Cortex of kidney (tissue), 1 donor: ENCODE measurements around the gene TMEM179.

Source experiments
- DNase-seq: peaks from one replicate; lab custom pipeline; 2025; lab: John Stamatoyannopoulos, UW

Gene TMEM179

GRCh38 chr14:104555430-104556255 lies 48.9 kb downstream of the TMEM179 start:
- DNase-seq: no peak

GRCh38 chr14:104554608-104555429 lies 49.8 kb downstream of the TMEM179 start:
- DNase-seq: no peak

GRCh38 chr14:104554088-104554607 lies 50.4 kb downstream of the TMEM179 start:
- DNase-seq: no peak

- DNase-seq: no peak
Observed at GRCh38 chr14:104553166-104554087, 51.1 kb downstream of the TMEM179 start.

- no peak for DNase-seq
Observed at GRCh38 chr14:104552738-104553125, 51.8 kb downstream of the TMEM179 start.

GRCh38 chr14:104551851-104552737 lies 52.5 kb downstream of the TMEM179 start:
- no peak for DNase-seq

GRCh38 chr14:104550861-104551728 lies 53.5 kb downstream of the TMEM179 start:
- DNase-seq: no peak

GRCh38 chr14:104550340-104550860 lies 54.2 kb downstream of the TMEM179 start:
- DNase-seq: no peak

- DNase-seq: no peak
Observed at GRCh38 chr14:104549536-104550339, 54.8 kb downstream of the TMEM179 start.

GRCh38 chr14:104548802-104549535 lies 55.6 kb downstream of the TMEM179 start:
- DNase-seq: no peak

GRCh38 chr14:104547998-104548700 lies 56.4 kb downstream of the TMEM179 start:
- DNase-seq: no peak

GRCh38 chr14:104547310-104547997 lies 57.1 kb downstream of the TMEM179 start:
- DNase-seq: no peak

- DNase-seq: no peak
Observed at GRCh38 chr14:104546591-104547309, 57.8 kb downstream of the TMEM179 start.

- no peak for DNase-seq
Observed at GRCh38 chr14:104545942-104546501, 58.5 kb downstream of the TMEM179 start.

- no peak for DNase-seq
Observed at GRCh38 chr14:104545151-104545941, 59.2 kb downstream of the TMEM179 start.
